HG03571 (cell line): ENCODE data around the gene PIK3R6.

Experiments used
- ATAC-seq: cut with Tn5 transposase; IDR thresholded peaks from one replicate; pipeline ENCODE4 v1.9.1; 2021; ENCODE audit not compliant: unreplicated experiment

PIK3R6 gene, protein sequence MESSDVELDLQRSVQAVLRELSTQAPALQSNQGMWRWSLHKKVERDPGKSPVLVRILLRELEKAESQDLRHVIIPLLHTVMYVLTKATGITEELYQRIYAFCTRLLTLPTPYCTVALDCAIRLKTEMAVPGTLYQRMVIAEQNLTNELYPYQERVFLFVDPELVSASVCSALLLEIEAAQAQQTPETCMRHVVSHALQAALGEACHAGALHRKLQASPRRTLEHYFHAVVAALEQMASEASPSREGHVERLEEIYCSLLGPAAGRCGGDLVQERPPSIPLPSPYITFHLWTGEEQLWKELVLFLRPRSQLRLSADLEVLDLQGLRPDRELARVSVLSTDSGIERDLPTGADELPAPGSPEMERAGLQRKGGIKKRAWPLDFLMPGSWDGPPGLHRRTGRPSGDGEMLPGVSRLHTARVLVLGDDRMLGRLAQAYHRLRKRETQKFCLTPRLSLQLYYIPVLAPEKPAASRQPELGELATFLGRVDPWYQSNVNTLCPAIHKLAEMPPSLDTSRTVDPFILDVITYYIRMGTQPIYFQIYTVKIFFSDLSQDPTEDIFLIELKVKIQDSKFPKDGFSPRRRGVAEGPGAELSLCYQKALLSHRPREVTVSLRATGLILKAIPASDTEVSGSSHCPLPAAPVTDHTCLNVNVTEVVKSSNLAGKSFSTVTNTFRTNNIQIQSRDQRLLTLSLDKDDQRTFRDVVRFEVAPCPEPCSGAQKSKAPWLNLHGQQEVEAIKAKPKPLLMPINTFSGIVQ

DNA sequence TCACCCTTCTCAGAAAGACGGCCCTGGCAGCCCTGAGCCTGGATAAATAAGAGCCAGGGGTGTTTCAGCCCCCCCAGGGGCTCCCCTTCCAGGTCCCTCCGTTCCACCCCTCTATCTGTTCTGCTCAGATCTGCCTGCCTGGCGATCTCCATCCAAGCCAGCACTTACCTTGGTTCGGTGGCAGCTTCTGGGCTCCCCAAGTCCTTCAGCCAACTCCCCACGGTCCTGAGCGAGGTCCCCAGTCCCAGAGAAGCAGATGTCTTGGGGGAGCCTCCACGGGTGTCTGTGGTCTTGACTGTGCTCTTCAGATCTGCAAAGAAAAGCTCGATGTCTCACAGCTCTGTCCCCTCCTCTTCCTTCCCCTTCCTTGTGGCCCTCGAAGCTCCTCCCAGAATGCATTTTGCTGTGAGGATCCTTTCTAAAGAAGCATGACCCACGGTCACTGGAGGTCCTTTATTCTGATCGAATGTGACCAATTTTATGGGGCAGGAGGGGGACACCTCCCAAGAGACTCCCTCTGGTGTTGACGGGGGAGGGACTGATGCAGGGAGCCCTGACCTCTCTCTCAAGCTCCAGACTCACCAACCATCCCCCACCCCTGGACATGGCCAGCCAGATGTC is at the start of gene PIK3R6:
PIK3R6 (minus strand) TSS at position 314 of the 621 bp plus-strand sequence. CDS start 17,880 bp downstream, outside the sequence.
- no peak for ATAC-seq

DNA sequence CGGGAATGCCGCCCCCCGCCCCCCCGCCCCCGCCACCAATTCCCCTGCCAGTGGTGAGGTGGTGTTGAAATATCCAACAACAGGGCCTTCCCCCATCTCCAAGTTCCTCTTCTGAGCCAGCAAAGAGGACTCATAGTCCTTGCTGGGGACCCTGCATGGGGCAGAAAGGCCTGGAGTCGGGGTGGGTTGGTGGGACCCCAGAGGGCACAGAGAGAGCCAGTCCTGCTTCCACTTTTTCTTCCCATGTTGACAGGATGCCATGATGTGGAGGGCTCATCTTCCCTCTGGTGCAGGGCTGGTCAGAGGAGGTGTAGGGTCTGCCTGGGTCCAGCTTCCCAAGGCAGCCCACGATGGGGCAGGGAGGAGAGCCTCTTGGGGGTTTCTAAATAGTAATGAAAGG is 49.0 kb upstream of the PIK3R6 start:
- no peak for ATAC-seq

DNA sequence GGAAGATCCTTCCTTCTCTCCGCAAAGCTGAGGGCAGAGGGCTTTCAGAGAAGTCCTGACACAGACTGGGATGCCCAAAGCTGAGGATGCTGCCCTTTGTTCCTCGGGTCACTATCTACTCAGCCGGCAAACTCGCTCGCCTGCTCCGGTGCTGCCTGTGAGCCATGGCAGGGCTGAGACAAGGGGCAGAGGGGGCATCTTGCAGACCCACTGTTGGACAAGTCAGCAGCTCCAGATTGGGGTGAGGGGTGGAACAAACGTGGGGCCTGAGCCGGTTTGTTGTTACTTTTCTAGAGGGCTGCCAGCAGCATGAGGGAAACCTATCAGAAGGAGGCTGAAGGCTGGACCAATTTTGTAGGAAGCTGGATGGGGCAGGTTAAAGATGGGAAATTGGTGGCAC is 47.1 kb upstream of the PIK3R6 start:
- ATAC-seq = no peak

DNA sequence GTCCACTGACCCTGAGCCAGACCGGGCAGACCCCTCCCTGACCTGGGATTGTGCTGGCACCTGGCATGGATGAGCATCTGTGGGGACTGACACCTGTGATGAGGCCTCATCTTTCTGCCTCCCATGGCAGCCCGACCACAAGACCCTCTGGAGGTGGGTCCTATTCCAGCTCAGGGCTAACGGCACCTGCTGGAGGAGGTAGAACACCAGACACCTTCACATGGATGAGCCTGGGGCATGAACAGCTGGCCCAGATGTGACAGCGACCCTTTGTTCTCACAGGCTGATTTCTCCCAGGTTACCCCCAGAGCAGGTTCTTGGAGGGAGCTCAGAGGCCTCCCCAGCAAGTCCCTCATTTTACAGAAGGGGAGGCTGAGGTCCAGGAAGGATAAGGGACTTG is 46.4 kb upstream of the PIK3R6 start:
- no peak for ATAC-seq

DNA sequence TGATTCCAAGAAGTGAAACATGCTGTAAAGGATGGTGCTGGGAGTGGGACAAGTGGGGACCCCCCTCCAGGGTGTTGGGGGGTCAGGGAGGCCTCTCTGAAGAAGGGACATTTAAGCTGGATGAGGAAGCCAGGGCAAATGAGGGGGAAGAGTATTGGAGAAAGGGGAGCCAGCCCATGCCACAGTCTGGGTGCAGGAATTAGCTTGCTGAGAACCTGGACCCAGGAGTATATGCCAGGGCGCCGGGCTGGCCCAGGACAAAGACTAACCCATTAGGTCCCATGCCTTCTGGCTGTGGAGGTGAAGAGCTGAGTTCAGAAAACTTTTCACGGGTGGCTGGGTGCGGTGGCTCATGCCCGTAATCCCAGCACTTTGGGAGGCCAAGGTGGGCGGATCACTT is 45.6 kb upstream of the PIK3R6 start:
- no peak for ATAC-seq

DNA sequence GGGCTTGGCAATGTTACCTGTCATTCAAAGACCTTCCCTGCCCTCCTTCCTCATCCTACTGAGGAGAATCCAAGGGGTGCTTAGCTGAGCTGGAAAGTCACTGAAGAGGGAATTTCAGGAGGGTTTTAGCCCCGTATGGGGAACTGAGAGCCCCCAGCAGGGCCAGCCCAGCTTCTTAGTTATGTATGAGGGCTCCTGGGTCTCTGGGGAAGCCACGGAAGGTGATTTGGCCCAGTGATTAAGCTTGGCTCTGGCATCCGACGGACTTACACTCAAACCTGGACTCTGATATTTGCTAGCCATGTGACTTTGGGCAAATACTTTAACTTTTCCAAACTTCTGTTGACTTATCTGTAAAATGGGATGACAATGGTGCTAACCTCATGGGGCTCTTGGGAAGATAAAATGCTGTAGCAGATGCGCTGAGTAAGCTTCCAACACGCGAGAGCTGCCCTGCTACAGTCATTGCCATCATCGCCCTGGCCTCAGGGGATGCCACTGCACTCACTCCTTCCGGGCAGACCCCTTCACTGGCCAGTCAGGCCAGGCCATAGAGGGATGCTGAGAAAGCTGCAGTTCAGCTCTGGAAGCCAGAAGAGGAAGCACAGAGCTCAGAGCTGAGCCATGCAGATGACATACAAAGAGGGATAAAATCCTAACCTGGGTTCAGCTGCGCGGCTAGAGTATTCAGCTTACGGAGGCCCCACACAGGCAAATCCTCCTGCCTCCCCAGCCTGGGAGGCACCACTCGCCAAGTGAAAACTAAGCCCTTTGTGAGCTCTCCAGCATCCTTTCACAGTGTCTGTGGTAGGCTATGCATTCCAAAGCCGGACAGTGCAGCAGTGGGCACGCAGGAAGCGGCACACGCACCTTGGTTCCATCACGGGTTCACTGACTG is 44.9 kb upstream of the PIK3R6 start:
- ATAC-seq = no peak

DNA sequence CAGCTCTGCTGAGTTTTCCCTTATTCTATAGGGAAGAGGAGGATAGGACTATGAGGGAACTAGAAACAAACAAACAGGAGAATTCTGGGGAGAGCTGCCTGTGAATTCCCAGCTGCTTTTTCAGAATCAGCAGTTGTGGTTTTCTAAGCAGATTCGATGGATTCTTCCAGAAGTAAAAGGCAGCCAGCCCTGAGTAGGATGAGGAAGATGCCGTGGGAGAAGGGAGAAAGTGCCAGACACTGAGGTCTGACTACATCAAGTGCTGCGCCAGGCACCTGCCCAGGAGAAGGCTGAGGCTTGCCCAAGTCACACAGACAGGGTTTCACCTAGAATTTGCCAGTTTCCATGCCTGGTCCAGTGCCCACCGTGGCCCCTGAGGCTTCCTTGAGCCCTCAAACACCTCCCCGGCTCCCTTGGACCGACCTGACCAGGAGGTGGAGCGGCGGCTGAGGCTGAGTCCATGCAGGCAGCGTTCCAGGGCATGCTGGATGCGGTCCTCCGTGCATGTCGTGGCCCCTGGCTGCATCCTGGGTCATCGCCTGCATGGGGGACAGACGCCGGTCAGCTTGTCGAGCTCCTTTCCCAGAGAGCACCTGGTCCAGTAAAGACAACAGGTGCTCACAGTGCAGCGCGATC is 43.6 kb upstream of the PIK3R6 start:
- ATAC-seq = no peak

DNA sequence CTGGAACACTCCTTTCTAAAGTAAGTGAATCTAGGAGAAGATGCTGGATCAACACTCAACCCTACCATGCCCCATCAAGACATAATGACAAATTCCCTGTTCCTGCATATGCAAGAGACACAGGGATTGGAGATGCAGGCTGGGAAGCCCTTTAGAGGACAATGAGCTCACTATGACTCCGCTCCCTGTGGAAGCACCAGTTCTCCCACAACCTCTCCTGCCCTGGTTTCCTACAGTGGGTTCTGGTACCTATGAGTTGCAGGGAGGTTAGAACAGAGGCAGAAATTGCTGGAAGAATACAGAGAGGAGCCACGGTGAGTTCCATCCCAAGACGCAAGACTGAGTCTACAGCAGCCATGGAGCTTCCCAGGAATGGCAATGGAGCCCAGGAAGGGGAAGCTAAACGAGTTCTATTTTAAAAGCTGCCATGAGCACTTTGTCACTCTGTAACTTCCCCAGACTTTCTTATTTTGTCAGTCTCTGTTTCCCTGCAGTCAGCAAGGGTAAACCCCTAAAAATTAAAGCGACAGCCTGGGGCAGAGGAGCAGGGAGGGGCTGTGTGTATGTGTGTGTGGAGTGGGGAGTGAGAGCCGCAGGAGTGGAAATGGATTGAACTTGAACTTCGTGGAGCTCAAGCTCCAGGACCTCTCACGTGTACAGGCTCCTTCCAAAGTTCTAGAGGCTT is 42.3 kb upstream of the PIK3R6 start:
- no peak for ATAC-seq

DNA sequence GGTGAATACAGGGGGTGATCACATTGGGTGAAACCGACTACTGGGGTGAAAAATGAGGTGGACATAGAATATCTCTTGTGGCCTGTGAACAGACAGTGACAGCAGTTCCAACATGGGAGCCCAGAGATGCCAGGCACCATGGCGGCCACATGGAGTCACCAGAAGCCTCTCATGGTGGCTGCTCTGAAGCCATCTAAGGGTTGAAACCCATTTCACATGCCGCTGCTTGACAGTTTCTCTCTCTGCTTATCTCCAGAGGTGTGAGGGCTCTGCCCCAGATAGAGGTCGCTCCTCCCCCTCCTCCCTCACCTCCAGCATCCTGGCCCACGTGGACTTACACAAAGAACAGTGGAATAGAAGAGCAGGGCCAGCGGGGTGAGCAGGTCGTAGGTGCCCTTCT is 37.9 kb upstream of the PIK3R6 start:
- ATAC-seq = no peak

DNA sequence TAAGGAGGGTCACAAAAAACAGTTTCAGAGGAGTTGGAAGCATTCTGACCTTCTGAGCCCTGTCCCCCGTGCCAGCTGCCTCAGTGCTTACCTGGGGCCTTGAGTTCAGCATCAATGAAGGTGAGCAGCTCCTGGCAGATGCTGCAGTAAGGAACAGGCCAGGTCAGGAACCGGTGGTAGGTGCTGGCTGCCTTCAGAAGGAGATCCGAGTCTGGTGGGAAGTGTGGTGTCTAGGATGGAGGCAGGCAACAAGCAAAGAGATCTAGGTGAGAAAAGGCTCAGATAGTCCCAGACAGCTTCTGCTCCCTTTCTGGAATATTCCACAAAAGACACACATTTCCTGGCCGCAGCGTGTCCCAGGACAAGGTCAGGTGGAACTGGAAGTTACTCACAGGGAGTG is 37.2 kb upstream of the PIK3R6 start:
- no peak for ATAC-seq

DNA sequence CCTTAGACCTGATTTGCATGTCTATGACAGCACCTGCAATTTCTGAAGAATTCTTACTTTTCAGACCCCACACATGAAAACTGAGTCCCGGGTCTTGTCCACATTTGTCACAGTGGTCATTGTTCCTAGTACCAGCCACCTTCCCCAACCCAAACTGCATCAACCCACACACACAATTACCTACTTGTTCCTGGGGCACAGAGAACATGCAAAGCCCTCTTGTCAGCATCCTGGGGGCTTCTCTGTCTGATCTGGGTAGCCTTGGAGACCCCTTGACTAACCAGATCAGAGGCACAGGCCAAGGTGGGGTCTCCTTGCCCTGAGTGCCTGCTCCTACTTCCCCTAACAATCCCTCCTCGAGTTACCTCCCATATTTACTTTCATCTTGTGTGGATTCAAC is 36.7 kb upstream of the PIK3R6 start:
- ATAC-seq = no peak

DNA sequence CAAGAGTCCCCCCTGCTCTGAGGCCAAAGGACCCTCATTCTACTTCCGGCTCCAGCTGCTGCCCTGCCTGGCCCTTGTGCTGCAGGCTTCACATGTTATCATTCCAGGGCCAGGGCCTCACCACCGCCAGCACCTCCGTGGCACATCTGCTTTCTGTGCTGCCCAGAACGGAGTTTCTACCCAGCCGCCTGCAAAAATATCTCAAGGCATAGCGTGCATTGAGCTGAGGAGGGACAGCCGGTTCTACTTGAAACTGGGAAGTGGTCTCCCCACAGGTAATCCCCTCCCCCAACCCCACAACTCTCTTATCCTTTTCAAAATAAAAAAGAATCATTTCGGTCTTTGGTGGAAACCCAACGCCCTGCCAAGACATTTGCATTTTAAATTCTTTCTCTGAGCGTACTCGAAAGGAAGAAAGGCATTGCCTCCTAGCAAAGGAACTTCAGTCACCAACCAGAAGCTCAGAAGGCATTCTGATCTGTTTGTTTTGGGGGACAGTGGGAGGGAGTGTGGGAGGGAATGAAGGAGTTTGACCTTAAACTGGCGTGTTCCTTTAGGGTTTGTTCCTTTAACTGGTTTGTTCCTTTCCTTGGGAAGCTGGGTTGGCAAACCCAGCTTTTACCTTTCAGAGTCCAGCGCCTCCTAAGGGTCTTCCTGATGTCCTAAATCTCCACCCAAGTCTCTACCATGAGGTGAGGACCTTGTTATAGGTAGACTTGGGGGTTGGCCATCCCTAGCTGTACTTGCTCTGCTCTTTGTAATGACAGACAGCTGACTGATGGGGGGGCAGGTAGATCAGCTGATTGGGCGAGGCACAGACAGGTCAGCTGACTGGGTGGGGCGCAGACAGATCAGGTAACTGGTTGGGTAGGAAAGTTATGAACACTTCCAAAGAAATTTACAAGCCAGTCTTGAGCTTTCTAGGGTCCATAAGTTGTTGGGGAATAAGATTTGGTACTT is 33.4 kb upstream of the PIK3R6 start:
- no peak for ATAC-seq

DNA sequence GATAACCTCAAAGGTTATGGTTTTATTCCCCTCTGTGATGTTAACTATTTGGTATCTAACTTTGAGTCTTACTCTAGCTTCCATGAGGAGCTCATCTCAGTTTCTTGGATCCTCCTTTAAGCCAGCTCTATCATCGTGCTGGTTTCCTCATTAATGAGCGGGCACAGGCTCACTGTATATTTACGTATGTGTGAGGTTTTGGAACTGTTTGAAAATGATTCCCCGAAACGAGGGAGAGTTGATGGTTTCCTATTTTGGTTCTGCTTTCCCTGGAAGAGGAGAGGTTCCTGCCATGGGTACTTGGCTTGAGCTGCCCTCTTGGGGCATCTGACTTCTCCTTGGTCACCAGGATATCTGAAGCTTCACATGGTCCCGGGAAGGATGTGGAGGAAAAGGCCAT is 32.7 kb upstream of the PIK3R6 start:
- ATAC-seq = no peak

DNA sequence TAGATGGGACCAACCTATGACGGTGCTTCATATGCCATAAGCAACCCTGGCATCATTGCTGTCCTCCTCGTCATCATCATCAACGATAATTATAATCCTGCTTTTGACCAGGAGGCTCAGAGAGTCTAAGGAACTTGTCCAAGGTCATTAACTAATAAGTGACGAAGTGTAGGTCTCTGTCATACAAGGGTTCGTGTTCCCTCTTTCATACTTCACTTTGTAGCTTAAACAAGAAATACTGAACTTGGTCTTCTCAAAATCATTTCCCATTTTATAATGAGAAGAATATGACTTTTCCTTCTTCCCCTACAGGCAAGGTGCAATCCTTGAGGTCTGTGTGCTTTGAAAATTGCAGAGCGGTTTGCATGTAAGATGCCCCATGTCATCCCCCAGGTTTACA is 31.2 kb upstream of the PIK3R6 start:
- ATAC-seq = no peak

DNA sequence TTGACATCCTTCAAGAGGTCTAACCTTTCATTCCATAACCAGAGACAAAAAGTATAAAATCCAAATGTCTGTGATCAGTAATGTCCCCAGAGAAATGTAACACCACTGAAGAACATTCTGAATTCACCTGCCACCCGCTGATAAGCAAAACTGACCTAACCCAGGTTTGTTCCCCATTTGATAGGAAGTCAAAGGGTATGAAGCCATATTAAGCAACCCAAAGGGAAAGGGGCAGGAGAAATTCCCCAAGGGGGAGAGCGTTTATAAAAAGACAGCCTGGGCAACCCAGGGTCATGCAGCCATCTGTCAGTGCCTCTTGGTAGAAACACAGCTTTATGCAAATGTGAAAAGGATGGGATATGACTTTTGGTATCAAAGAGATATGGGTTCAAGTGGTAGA is 30.7 kb upstream of the PIK3R6 start:
- no peak for ATAC-seq

DNA sequence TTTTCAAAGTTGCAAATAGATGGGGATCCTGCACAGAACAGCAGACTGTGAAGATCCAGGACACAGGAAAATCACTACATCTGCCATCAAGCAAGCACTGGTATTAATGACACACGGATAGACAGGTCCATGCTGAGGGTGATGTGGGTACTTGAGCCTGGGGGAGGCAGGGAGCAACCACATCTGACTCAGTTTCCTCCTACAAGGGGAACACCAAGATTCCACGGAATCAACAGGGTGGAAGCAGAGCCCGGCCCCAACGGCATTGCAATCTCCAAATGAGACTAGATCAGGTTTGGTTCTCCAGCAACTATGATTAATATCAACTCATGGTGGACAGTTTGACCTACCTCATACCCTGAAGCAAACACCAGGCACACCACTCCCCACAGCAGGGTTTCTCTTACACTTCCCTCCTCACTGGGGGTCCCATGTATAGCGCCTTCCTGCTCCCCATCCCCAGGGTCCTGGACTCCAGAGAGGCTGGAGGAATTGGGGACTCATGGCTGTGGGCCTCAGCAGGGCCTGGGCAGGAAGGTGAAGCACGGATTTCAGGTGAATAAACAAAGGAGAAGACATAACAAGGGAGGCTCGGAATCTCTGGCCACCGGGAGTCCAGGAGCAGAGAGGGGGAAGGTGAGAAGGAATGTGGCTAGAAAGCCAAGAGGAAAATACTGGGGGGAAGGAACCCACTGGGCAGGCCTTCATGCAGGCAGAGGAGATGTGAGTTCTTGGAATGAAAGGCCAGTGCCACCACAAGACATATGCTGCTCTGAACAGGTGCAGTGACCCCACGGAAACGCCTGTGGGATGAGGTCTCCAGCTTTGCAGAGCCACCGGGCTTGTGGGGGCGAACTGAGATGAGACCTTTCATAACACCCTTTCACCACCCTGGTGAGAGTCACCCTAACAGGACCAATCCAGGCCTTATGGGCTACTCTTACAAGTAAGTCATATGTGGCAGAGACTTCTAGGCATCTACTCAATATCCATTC is 29.5 kb upstream of the PIK3R6 start:
- no peak for ATAC-seq

DNA sequence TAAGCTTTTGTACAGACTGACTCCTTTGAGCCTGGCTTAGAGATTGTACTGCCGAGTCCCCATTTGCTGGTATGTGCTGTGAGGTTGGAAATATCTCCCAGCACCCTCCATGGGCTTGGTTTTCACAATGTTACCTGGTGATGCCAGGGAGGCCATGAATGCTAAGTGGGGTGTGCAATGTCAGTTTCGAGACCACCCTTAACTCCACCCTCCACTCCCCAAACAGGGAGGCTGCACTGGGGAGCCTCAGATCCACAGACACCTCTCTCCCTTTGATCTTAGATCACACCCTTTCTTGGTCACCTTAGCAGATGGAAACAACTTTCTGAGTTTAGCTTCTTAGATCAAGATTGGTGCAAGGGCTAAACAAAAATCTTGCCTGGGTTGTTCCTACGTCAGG is 28.6 kb upstream of the PIK3R6 start:
- no peak for ATAC-seq
